Stomach (tissue), 9 donors: Measurements from ENCODE around the gene SSTR5. TPM values are rescaled to one million over a fixed set of nuclear protein-coding genes. Genes with fewer than 3 reads are reported as not detected.

ENCODE experiments used
- DNase-seq, 2 donors: peaks; one replicate each; pipeline versions ENCODE4 v3.0.0 to v3.0.0-alpha.2; 2013 to 2019
- H3K27ac ChIP-seq, 5 donors: fragments of 200-600 bp in 4 of 5; sonication (generic) in 4 of 5; one replicate each; pipeline ENCODE4 v1.5.1; 2013 to 2019; ENCODE audit warnings: mild to moderate bottlenecking in 1 of 5, moderate library complexity in 1 of 5
- H3K27me3 ChIP-seq, 3 donors: fragments of 200-600 bp; sonication (generic); one replicate each; pipeline ENCODE4 v1.5.1; 2017 to 2019; ENCODE audit warnings: mixed run types in 1 of 3
- H3K36me3 ChIP-seq, 4 donors: fragments of 200-600 bp; sonication (generic); 1 replicate in 3 of 4; 2 replicates in 1 of 4; pipeline ENCODE4 v1.5.1; 2016 to 2019
- H3K4me1 ChIP-seq, 4 donors: fragments of 200-600 bp; sonication (generic); one replicate each; pipeline ENCODE4 v1.5.1; 2016 to 2019
- H3K4me3 ChIP-seq, 4 donors: fragments of 200-600 bp; sonication (generic) in 3 of 4; one replicate each; pipeline ENCODE4 v1.5.1; 2016 to 2019; ENCODE audit warnings: mild to moderate bottlenecking in 1 of 4
- H3K9me3 ChIP-seq, 4 donors: fragments of 200-600 bp; sonication (generic); one replicate each; pipeline ENCODE4 v1.5.1; 2016 to 2019
- CTCF ChIP-seq, 7 experiments: fragments of 450-650 bp in 4 of 7; fragments of 200-600 bp in 3 of 7; sonication (generic) in 3 of 7; IDR thresholded peaks; one replicate each; pipeline ENCODE4 v1.5.1; 2016 to 2019; ENCODE audit warnings: antibody characterized with exemption in 7 of 7, control low read depth in 2 of 7, mild to moderate bottlenecking in 1 of 7
- EP300 ChIP-seq: sonication (generic); formaldehyde crosslinking; IDR thresholded peaks from one replicate; pipeline ENCODE4 v1.6.1; 2017; ENCODE audit warnings: antibody characterized with exemption
- POLR2A ChIP-seq, 4 donors: fragments of 450-650 bp; IDR thresholded peaks; one replicate each; pipeline ENCODE4 v1.6.1; 2016; ENCODE audit warnings: antibody characterized with exemption in 4 of 4, control low read depth in 2 of 4, mild to moderate bottlenecking in 1 of 4, moderate library complexity in 1 of 4
- POLR2AphosphoS5 ChIP-seq, 3 donors: sonication (generic); formaldehyde crosslinking; IDR thresholded peaks; one replicate each; pipeline ENCODE4 v1.6.1; 2016; ENCODE audit warnings: antibody characterized with exemption in 3 of 3
- WGBS, 5 donors: extraction: QIAGEN DNeasy Blood & Tissue Kit in 3 of 5; methylation state at CpG; one replicate each; pipeline versions ENCODE4 v1.1.5 to v1.1.7; 2013 to 2018; 5-methylcytosine and 5-hydroxymethylcytosine counted together
- intact Hi-C: fragments of 100-400 bp; cut with DNase I; formaldehyde crosslinking; loops from one replicate; pipeline ENCODE4 v1.15.1; 2023; ENCODE audit warnings: low total_unique reads
- polyA plus RNA-seq, 3 donors: library from polyadenylated mRNA; stranded (reverse); fragments of 200-250 nt; gene quantifications; one replicate each; pipeline ENCODE4 v1.2.3, GENCODE V29; 2013
- total RNA-seq, 5 donors: library from RNA; depleted of rRNA; stranded (reverse); fragments of >200 nt; gene quantifications; one replicate each; pipeline versions ENCODE4 v1.1.0 to v1.2.3, GENCODE V29; 2014 to 2016
- donor health status: healthy with polysubstance abuse.
- donor health status: Bipolar disorder and iron deficiency.
- donor health status: healthy.

Gene SSTR5
- total and polyA plus RNA-seq, 8 donors, result 0.13 TPM; not detected in 7

DNA sequence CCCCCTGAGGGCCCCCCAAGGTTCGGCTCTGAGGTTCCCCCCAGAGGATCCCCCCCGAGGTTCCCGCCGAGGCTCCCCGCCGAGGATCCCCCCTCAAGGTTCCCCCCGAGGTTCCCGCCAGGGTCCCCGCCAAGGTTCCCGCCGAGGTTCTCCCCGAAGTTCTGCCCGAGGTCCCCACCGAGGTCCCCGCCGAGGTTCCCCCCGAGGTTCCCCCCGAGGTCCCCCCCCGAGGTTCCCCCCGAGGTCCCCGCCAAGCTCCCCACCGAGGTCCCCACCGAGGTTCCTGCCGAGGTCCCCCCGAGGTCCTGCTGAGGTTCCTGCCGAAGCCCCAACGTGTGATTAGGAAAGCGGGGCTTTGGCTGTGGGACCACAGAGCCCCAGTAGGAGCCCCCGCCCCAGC is 32.2 kb upstream of the SSTR5 start:
- Histone ChIP-seq H3K9me3 (peaks cover 3 to 10% (median 9%) of the 10 kb centered on the region in 4 donors), H3K4me3 (no peak overlapping the region), H3K27ac (no peak overlapping the region), H3K27me3 (peaks cover 0 to 96% (median 62%) of the 10 kb centered on the region in 3 donors), H3K4me1 (peaks cover 0 to 17% (median 12%) of the 10 kb centered on the region in 4 donors), H3K36me3 (no peaks in the 10 kb centered on the region)
- no peak for DNase-seq
- intact Hi-C loops, result no loop called here
- 81 to 91% (median 86%) methylated on average over 17 to 29 of the region's 29 CpGs for WGBS, 5 donors
- TF ChIP-seq POLR2AphosphoS5 (IDR thresholded peaks at IDR 0.05) (no peak), CTCF (IDR thresholded peaks at IDR 0.05) (no peak), EP300 (no peak), POLR2A (IDR thresholded peaks at IDR 0.05) (no peak)

DNA sequence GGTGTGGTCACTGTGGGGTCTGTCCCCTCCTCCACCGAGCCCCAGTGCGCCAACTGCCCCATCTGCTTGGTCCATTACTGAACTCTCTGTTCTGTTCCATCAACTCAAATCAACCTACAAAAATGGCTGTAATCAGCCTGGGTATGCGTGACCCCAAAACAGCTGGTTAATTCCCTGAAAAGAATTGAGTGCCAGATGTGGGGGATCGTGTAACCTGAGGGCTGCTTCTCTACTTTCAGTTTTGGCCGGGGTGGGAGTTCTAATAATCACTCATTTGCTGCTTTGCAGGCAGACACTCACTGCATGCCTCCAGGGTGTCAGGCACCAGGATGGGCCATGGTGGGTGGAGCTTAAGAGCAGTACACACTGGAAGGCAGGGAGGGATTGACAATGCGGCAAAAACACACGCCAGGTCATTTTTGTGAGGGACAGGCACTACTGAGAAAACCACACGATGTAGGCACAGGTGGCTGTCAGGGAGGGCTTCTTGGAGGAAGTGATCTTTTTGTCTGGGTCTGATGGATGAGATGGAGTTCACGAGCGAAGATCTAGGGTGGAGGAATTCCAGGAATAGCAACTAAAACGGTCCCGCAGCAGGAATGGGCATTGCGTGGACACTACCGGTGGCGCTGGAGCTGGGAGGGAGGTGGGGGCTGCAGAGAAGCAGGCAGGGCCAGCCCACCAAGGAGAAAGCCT is 30.4 kb upstream of the SSTR5 start:
- WGBS, 5 donors, result 82 to 89% (median 88%) methylated on average over 15 of the region's 15 CpGs
- Histone ChIP-seq H3K9me3 (peaks cover 3 to 10% (median 9%) of the 10 kb centered on the region in 4 donors), H3K27me3 (peaks cover 0 to 96% (median 68%) of the 10 kb centered on the region in 3 donors), H3K36me3 (no peaks in the 10 kb centered on the region), H3K4me1 (peaks cover 0 to 23% (median 12%) of the 10 kb centered on the region in 4 donors), H3K27ac (no peak overlapping the region), H3K4me3 (no peak overlapping the region)
- no peak for TF ChIP-seq POLR2AphosphoS5 (IDR thresholded peaks at IDR 0.05)
- TF ChIP-seq EP300, result no peak
- TF ChIP-seq CTCF (IDR thresholded peaks at IDR 0.05), result no peak
- no peak for TF ChIP-seq POLR2A (IDR thresholded peaks at IDR 0.05)
- intact Hi-C loops, result no loop called here
- DNase-seq, result no peak

DNA sequence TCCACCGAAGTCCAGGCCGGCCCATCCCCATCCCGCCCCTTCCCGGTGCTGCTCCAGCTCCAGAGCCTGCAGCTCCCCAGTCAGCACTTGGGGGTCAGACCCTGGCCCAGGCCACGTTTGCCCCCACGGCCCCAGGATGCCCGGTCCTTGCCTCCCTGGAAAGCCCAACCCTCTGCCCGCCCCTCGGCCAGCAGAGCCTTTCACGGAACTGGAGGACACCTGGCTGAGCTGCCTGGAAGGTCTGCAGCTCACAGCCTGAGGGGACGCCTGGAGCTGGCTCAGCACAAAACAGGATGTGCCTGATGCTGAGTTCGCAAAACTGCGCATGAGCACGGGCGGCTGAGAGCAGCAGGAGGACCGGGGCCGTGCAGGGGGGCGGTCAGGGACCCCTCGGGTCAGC is 29.7 kb upstream of the SSTR5 start:
- Histone ChIP-seq H3K27ac (no peak overlapping the region), H3K9me3 (peaks cover 3 to 10% (median 9%) of the 10 kb centered on the region in 4 donors), H3K4me1 (peaks cover 0 to 23% (median 12%) of the 10 kb centered on the region in 4 donors), H3K27me3 (peaks cover 0 to 96% (median 66%) of the 10 kb centered on the region in 3 donors), H3K36me3 (no peaks in the 10 kb centered on the region), H3K4me3 (no peak overlapping the region)
- WGBS, 5 donors, result 46 to 63% (median 51%) methylated on average over 10 to 19 of the region's 19 CpGs
- intact Hi-C loops, result no loop called here
- peak in 1 of 2 donors; percentile 82 for DNase-seq
- TF ChIP-seq EP300, result no peak
- TF ChIP-seq CTCF (IDR thresholded peaks at IDR 0.05), result no peak
- no peak for TF ChIP-seq POLR2AphosphoS5 (IDR thresholded peaks at IDR 0.05)
- no peak for TF ChIP-seq POLR2A (IDR thresholded peaks at IDR 0.05)

DNA sequence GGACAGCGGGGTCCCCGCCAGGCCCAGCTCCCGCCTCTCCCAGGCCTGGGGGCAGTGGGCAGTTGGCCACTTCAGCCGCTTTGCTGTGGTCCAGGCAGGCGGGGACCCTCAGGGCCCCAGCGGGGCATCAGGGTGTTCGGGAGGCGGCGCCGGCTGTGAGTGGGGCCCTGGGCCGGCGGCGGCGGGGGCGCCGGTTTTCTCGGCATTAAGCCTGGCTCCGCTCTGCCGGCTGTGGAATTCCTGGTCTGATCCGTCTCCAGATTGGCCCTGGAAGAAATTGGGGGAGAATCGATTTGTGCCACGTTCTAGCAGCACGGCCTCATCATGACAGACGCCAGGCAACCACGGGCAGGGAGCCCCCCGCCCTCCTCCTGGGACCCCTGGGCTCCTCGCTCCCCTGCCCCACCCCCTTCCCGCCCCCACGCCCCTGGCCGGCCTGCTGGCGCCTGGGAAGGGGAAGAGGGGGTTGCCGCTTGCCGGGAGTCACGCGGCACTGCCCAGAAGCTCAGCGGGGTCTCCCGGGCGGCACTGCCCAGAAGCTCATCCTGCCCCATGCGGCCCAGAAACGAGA is 28.6 kb upstream of the SSTR5 start:
- Histone ChIP-seq H3K27ac (no peak overlapping the region), H3K9me3 (peaks cover 3 to 10% (median 9%) of the 10 kb centered on the region in 4 donors), H3K27me3 (peaks cover 0 to 96% (median 67%) of the 10 kb centered on the region in 3 donors), H3K36me3 (no peaks in the 10 kb centered on the region), H3K4me3 (no peak overlapping the region), H3K4me1 (peaks cover 0 to 28% (median 19%) of the 10 kb centered on the region in 4 donors)
- TF ChIP-seq POLR2AphosphoS5 (IDR thresholded peaks at IDR 0.05) (no peak), CTCF (IDR thresholded peaks at IDR 0.05) (no peak), POLR2A (IDR thresholded peaks at IDR 0.05) (no peak), EP300 (no peak)
- 28 to 66% (median 52%) methylated on average over 13 to 38 of the region's 40 CpGs for WGBS, 5 donors
- no peak for DNase-seq
- intact Hi-C loops, result no loop called here
